LNCaP clone FGC (cell line): ENCODE results near the gene COL2A1.

Source experiments
- DNase-seq: peaks from one replicate; pipeline ENCODE4 v3.0.0-alpha.2; 2011; ENCODE audit warnings: low read depth
- H3K4me3 ChIP-seq: 2 replicates; pipeline ENCODE4 v1.5.1; 2011; ENCODE audit warnings: mild to moderate bottlenecking, low read depth, low read length, control low read depth
- CTCF ChIP-seq: IDR thresholded peaks from 2 replicates; pipeline ENCODE4 v1.5.1; 2012; ENCODE audit warnings: mild to moderate bottlenecking; ENCODE audit not compliant: control insufficient read depth, insufficient read depth; ENCODE audit errors: extremely low read depth

The COL2A1 gene

GRCh38 chr12:48005001-48005749, 899 bp upstream of the COL2A1 start:
- H3K4me3 ChIP-seq: no peak overlapping the region
- no peak for TF ChIP-seq CTCF
- no peak for DNase-seq

GRCh38 chr12:48003226-48004052, 837 bp downstream of the COL2A1 start:
- H3K4me3 ChIP-seq: no peak overlapping the region
- DNase-seq: no peak
- TF ChIP-seq CTCF: no peak

GRCh38 chr12:48002773-48003218, 1.5 kb downstream of the COL2A1 start:
- DNase-seq: no peak
- no peak for TF ChIP-seq CTCF

GRCh38 chr12:48002414-48002730, 1.9 kb downstream of the COL2A1 start:
- no peak overlapping the region; the same call in 1 of the 2 replicates for H3K4me3 ChIP-seq

More at GRCh38 chr12:48002773-48003218, 1.5 kb downstream of the COL2A1 start:
- no peak overlapping the region for H3K4me3 ChIP-seq

GRCh38 chr12:48001505-48002413, 2.5 kb downstream of the COL2A1 start:
- DNase-seq: no peak
- TF ChIP-seq CTCF: no peak
- H3K4me3 ChIP-seq: peak overlapping the region; percentile 42

More at GRCh38 chr12:48002414-48002730, 1.9 kb downstream of the COL2A1 start:
- no peak for DNase-seq
- no peak for TF ChIP-seq CTCF

GRCh38 chr12:48000878-48001504, 3.3 kb downstream of the COL2A1 start:
- peak overlapping the region; percentile 42 for H3K4me3 ChIP-seq
- no peak for TF ChIP-seq CTCF
- DNase-seq: no peak
